KBM-7 (cell line): Measurements from ENCODE around the gene MFAP2.

Source experiments
- DNase-seq: peaks from one replicate; pipeline ENCODE4 v3.0.0-alpha.2; 2015
- in situ Hi-C: fragments of 300-500 bp; cut with MboI; formaldehyde crosslinking; loops from 2 replicates; pipeline ENCODE4 v1.14.3; 2020; ENCODE audit warnings: low sequenced_read_pairs, low pct_unique_long_range_greater_than_20kb, mixed read lengths

Gene MFAP2

GRCh38 chr1:17009706-17010105 is 29.3 kb upstream of the MFAP2 start:
- peak; percentile 75 for DNase-seq
- in situ Hi-C loops, result no loop called here

- in situ Hi-C loops, result no loop called here
- DNase-seq, result no peak
Measured at GRCh38 chr1:17008208-17008855, 27.9 kb upstream of the MFAP2 start.

- in situ Hi-C loops, result no loop called here
- DNase-seq, result no peak
Measured at GRCh38 chr1:17007121-17007520, 26.7 kb upstream of the MFAP2 start.

GRCh38 chr1:17005365-17005740 is 24.9 kb upstream of the MFAP2 start:
- DNase-seq, result no peak
- in situ Hi-C loops, result no loop called here

GRCh38 chr1:17004466-17005364 is 24.3 kb upstream of the MFAP2 start:
- no peak for DNase-seq

GRCh38 chr1:17002524-17002902 is 22.1 kb upstream of the MFAP2 start:
- no peak for DNase-seq
- in situ Hi-C loops, result no loop called here

More at GRCh38 chr1:17004466-17005364, 24.3 kb upstream of the MFAP2 start:
- in situ Hi-C loops, result no loop called here

GRCh38 chr1:17001760-17002523 is 21.5 kb upstream of the MFAP2 start:
- DNase-seq, result no peak
- in situ Hi-C loops, result no loop called here

GRCh38 chr1:16999863-17000262 is 19.4 kb upstream of the MFAP2 start:
- in situ Hi-C loops, result no loop called here
- DNase-seq, result no peak

- DNase-seq, result no peak
- in situ Hi-C loops, result no loop called here
Measured at GRCh38 chr1:16998589-16998988, 18.2 kb upstream of the MFAP2 start.

GRCh38 chr1:16996845-16997244 is 16.4 kb upstream of the MFAP2 start:
- DNase-seq, result no peak
- in situ Hi-C loops, result no loop called here

- no peak for DNase-seq
Measured at GRCh38 chr1:16993521-16994038, 13.2 kb upstream of the MFAP2 start.

GRCh38 chr1:16992675-16993074 is 12.3 kb upstream of the MFAP2 start:
- in situ Hi-C loops, result no loop called here
- no peak for DNase-seq

More at GRCh38 chr1:16993521-16994038, 13.2 kb upstream of the MFAP2 start:
- in situ Hi-C loops, result no loop called here

- no peak for DNase-seq
- in situ Hi-C loops, result no loop called here
Measured at GRCh38 chr1:16992102-16992501, 11.7 kb upstream of the MFAP2 start.

- in situ Hi-C loops, result no loop called here
- no peak for DNase-seq
Measured at GRCh38 chr1:16991571-16991970, 11.2 kb upstream of the MFAP2 start.

GRCh38 chr1:16989676-16990391 is 9.4 kb upstream of the MFAP2 start:
- in situ Hi-C loops, result no loop called here
- no peak for DNase-seq

GRCh38 chr1:16988210-16988609 is 7.8 kb upstream of the MFAP2 start:
- no peak for DNase-seq
- in situ Hi-C loops, result no loop called here

GRCh38 chr1:16986962-16987361 is 6.5 kb upstream of the MFAP2 start:
- in situ Hi-C loops, result no loop called here
- DNase-seq, result no peak

- DNase-seq, result no peak
- in situ Hi-C loops, result no loop called here
Measured at GRCh38 chr1:16986560-16986959, 6.1 kb upstream of the MFAP2 start.

- DNase-seq, result no peak
- in situ Hi-C loops, result no loop called here
Measured at GRCh38 chr1:16986113-16986512, 5.7 kb upstream of the MFAP2 start.
